Heart right ventricle (tissue), 16 donors: Measurements from ENCODE around the gene BPHL. TPM values are rescaled to one million over a fixed set of nuclear protein-coding genes. Genes with fewer than 3 reads are reported as not detected.
A peak's percentile ranks its signal among the peaks of the same experiment; 100 is the strongest.

Source experiments
- ATAC-seq, 8 donors: fragments of 200-7000 bp; cut with Tn5 transposase; one replicate each; pipeline ENCODE4 v1.9.1; 2020; ENCODE audit warnings: mild to moderate bottlenecking in 8 of 8, moderate library complexity in 8 of 8, moderate number of reproducible peaks in 1 of 8
- DNase-seq, 2 donors: peaks; one replicate each; pipeline ENCODE4 v3.0.0-alpha.2; 2020
- H3K27ac ChIP-seq, 10 donors: fragments of 200-600 bp; sonication (generic) in 2 of 10; one replicate each; pipeline versions ENCODE4 v1.5.0 to v1.8.0; 2020 to 2022; ENCODE audit warnings: mild to moderate bottlenecking in 3 of 10
- H3K27me3 ChIP-seq, 7 donors: fragments of 200-600 bp; one replicate each; pipeline ENCODE4 v1.8.0; 2021 to 2022; ENCODE audit warnings: mild to moderate bottlenecking in 2 of 7
- H3K36me3 ChIP-seq, 9 donors: fragments of 200-600 bp; sonication (generic) in 1 of 9; one replicate each; pipeline versions ENCODE4 v1.5.0 to v1.8.0; 2020 to 2022; ENCODE audit warnings: mild to moderate bottlenecking in 2 of 9
- H3K4me1 ChIP-seq, 9 donors: fragments of 200-600 bp; sonication (generic) in 1 of 9; one replicate each; pipeline versions ENCODE4 v1.5.0 to v1.8.0; 2020 to 2022; ENCODE audit warnings: mild to moderate bottlenecking in 4 of 9
- H3K4me3 ChIP-seq, 10 donors: fragments of 200-600 bp; sonication (generic) in 2 of 10; one replicate each; pipeline versions ENCODE4 v1.5.0 to v1.8.0; 2020 to 2022; ENCODE audit warnings: mild to moderate bottlenecking in 7 of 10, moderate library complexity in 2 of 10
- H3K9me3 ChIP-seq, 11 donors: fragments of 200-600 bp in 10 of 11; sonication (generic) in 2 of 11; one replicate each; pipeline versions ENCODE4 v1.5.0 to v1.8.0; 2013 to 2022; ENCODE audit warnings: mild to moderate bottlenecking in 2 of 11, control low read depth in 1 of 11, moderate library complexity in 1 of 11
- CTCF ChIP-seq, 9 donors: fragments of 200-600 bp; sonication (generic) in 2 of 9; IDR thresholded peaks; one replicate each; pipeline versions ENCODE4 v1.5.0 to v1.8.0; 2021 to 2022; ENCODE audit warnings: antibody characterized with exemption in 9 of 9, mild to moderate bottlenecking in 5 of 9, moderate library complexity in 1 of 9
- WGBS, 2 donors: extraction: QIAGEN DNeasy Blood & Tissue Kit; methylation state at CpG; one replicate each; pipeline ENCODE4 v1.1.7; 2013; ENCODE audit warnings: inconsistent platforms in 1 of 2; 5-methylcytosine and 5-hydroxymethylcytosine counted together
- intact Hi-C, 10 donors: fragments of 100-400 bp; cut with DNase I; formaldehyde crosslinking; loops; one replicate each; pipeline versions ENCODE4 v1.11.1 to v1.14.2; 2022
- polyA plus RNA-seq, 2 donors: library from polyadenylated mRNA; stranded (reverse); fragments of 200-250 nt; gene quantifications; one replicate each; pipeline ENCODE4 v1.2.3, GENCODE V29; 2013
- total RNA-seq, 10 donors: library from RNA; stranded (reverse); fragmentation: NEBNext Ultra II Directional in 3 of 10; extraction: Animal tissue kit (Norgen Biotek cat#: 25700) in 3 of 10; gene quantifications; one replicate each; pipeline versions ENCODE4 v1.2.1 to v1.2.4, GENCODE V29; 2021 to 2023
- donor health status: Arrhythmogenic right ventricular cardiomyopathy.
- donor health status: ischemic (EF 13 %, LVEDD 7.1; RV severe dilation, severe dysfunction).
- donor health status: healthy with polysubstance abuse.
- donor health status: DM: no; HTN: yes; CAD: no.
- donor health status: DM: no; HTN: no; CAD: no.
- donor health status: ischemic (EF 25% LVEDD 6.9; RV normal size, moderate dysfunction).
- donor health status: ischemic (EF 25% LVEDD 5.7; RV mildly dilated, moderate dysfunction).
- donor health status: healthy.
- donor health status: DM: yes; HTN: yes; CAD: no.
- donor health status: Ischemic cardiomyopathy.
- donor health status: ischemic (EF 35%, LVEDD 5.7; RV mildly dilated, moderate dysfunction).
- donor health status: nonischemic (EF 11% LVEDD 7.7; RV severe dilation, severe dysfunction).
- donor health status: DM: yes; HTN: yes; CAD: no.
- donor health status: PGD.
- donor health status: ischemic (EF 29% LVEDD 5.4; RV normal size, mild dysfunction).
- donor health status: nonischemic (EF 23%, LVEDD 6.1; RV moderate dilation, normal function).

BPHL gene
- total and polyA plus RNA-seq, 12 donors, result 5.3 to 44.4 (median 21.0) TPM

GRCh38 chr6:3138341-3138740 is 19.8 kb downstream of the BPHL start:
- Histone ChIP-seq H3K27me3 (no peaks in the 10 kb centered on the region), H3K4me1 (peaks cover 0 to 29% (median 16%) of the 10 kb centered on the region in 9 donors), H3K36me3 (peaks cover 0 to 91% (median 21%) of the 10 kb centered on the region in 9 donors), H3K27ac (peak overlapping the region in 8 of 10 donors; percentile 24 to 74 (median 54)), H3K4me3 (no peak overlapping the region), H3K9me3 (no peaks in the 10 kb centered on the region)
- intact Hi-C loops, result loop anchor here in 2 of 10 donors (5.0 to 10.0 kb wide), 2 partner anchors 354 to 596 kb away; no protein-coding TSS in a partner anchor
- ATAC-seq (peak in 3 of 8 donors; percentile 41 to 47 (median 47)), DNase-seq (no peak)
- no peak for TF ChIP-seq CTCF (IDR thresholded peaks at IDR 0.05)
- WGBS, 2 donors, result 59 to 66% methylated on average over 1 of the region's 1 CpG

- H3K4me1 ChIP-seq, result peaks cover 0 to 29% (median 16%) of the 10 kb centered on the region in 9 donors
- H3K27ac ChIP-seq, result peak overlapping the region in 9 of 10 donors; percentile 29 to 74 (median 55)
- no peaks in the 10 kb centered on the region for H3K9me3 ChIP-seq
- H3K36me3 ChIP-seq, result peaks cover 0 to 91% (median 26%) of the 10 kb centered on the region in 9 donors
- H3K4me3 ChIP-seq, result no peak overlapping the region
- peak; percentile 80 to 95 (median 91) for ATAC-seq
- intact Hi-C loops, result loop anchor here in 2 of 10 donors (5.0 to 10.0 kb wide), 2 partner anchors 353 to 596 kb away; no protein-coding TSS in a partner anchor
- peak; percentile 43 to 50 for DNase-seq
- no peaks in the 10 kb centered on the region for H3K27me3 ChIP-seq
- 54 to 56% methylated on average over 14 of the region's 14 CpGs for WGBS, 2 donors
- TF ChIP-seq CTCF (IDR thresholded peaks at IDR 0.05), result no peak
Measured at GRCh38 chr6:3139090-3139903, 20.8 kb downstream of the BPHL start.

GRCh38 chr6:3140201-3140600 is 21.7 kb downstream of the BPHL start:
- no peak for TF ChIP-seq CTCF (IDR thresholded peaks at IDR 0.05)
- no peak for ATAC-seq
- Histone ChIP-seq H3K4me3 (no peak overlapping the region), H3K4me1 (peaks cover 0 to 29% (median 16%) of the 10 kb centered on the region in 9 donors), H3K9me3 (no peaks in the 10 kb centered on the region), H3K27me3 (no peaks in the 10 kb centered on the region), H3K27ac (peak overlapping the region in 4 of 10 donors; percentile 49 to 69 (median 60)), H3K36me3 (peaks cover 0 to 85% (median 26%) of the 10 kb centered on the region in 9 donors)
- intact Hi-C loops, result no loop called here
- WGBS, 2 donors, result 89 to 92% methylated on average over 20 of the region's 20 CpGs
- no peak for DNase-seq

GRCh38 chr6:3142536-3142935 is 24.0 kb downstream of the BPHL start:
- Histone ChIP-seq H3K9me3 (peaks cover 0 to 3% (median 0%) of the 10 kb centered on the region in 11 donors), H3K27me3 (no peaks in the 10 kb centered on the region), H3K4me3 (no peak overlapping the region), H3K27ac (no peak overlapping the region), H3K4me1 (peaks cover 0 to 29% (median 16%) of the 10 kb centered on the region in 9 donors), H3K36me3 (peaks cover 0 to 71% (median 26%) of the 10 kb centered on the region in 9 donors)
- no peak for DNase-seq
- intact Hi-C loops, result no loop called here
- no peak for TF ChIP-seq CTCF (IDR thresholded peaks at IDR 0.05)
- ATAC-seq, result no peak
